ENCODE data around the gene HPCAL1.

GRCh38 chr2:10439971-10440370, 137.3 kb downstream of the HPCAL1 start:
- TF ChIP-seq POLR2AphosphoS5 (IDR thresholded peaks at IDR 0.05; ENCODE audit: low read length) (no peak; the same call in 1 of the 2 replicates), CTCF (IDR thresholded peaks at IDR 0.05 in 2 of 3, conservative IDR thresholded peaks at IDR 0.05 in 1 of 3; ENCODE audit: control insufficient read depth in 2 of 3, extremely low read depth in 1 of 3, insufficient read depth in 1 of 3, low read depth in 3 of 3, low read length in 3 of 3) (no peak), EP300 (IDR thresholded peaks at IDR 0.05; ENCODE audit: borderline replicate concordance in 1 of 2, control insufficient read depth in 1 of 2, low read depth in 2 of 2, low read length in 2 of 2) (no peak), ZNF687 (IDR thresholded peaks at IDR 0.05) (no peak), MYC (IDR thresholded peaks at IDR 0.05; ENCODE audit: insufficient read depth, insufficient read length, insufficient replicate concordance, low read length, severe bottlenecking) (no peak), ELK1 (IDR thresholded peaks at IDR 0.05; ENCODE audit: low read depth, low read length) (no peak)
